Dedifferentiated amniotic fluid mesenchymal stem cell (primary cell): ENCODE measurements around the gene PTF1A.

ENCODE experiments used
- DNase-seq: peaks from one replicate; pipeline ENCODE4 v3.0.0-alpha.2; 2016; ENCODE audit errors: extremely low spot score

The PTF1A gene

DNA sequence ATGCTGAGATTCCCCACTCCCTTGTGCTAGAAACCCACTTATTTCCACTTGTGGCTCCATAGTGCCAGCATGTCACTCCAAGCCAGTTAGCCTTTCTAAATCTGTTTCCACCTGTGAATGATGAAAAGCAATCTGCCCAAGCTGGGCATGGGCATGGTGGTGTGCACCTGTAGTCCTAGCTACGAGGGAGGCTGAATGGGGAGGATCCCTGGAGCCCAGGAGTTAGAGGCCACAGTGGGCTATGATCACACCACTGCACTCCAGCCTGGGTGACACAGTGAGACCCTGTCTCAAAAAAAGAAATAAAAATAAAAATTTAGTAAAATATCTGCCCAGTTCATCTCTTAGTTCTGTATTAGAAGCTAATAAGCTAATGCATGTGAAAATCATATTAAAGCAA lies 5.0 kb upstream of the PTF1A start:
- no peak for DNase-seq

DNA sequence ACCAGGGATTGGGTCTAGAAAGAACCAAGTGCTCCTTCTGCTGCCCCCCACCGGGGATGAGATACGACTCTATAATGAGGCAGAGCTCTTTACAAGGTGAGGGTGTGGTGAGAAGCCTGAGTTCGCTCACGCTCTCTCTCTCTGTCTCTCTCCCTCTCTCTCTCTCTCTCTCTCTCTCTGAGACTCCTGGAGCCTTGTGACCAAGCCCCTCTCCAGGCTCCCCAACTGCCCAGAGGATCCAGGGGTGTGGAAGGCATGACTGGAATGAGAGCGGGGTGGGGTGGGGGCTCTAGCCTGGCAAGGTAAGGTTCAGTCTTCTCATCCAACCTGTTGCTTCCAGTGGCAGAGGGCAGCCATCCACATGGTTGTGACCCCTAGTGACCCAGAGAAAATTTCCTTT lies 3.1 kb upstream of the PTF1A start:
- no peak for DNase-seq

DNA sequence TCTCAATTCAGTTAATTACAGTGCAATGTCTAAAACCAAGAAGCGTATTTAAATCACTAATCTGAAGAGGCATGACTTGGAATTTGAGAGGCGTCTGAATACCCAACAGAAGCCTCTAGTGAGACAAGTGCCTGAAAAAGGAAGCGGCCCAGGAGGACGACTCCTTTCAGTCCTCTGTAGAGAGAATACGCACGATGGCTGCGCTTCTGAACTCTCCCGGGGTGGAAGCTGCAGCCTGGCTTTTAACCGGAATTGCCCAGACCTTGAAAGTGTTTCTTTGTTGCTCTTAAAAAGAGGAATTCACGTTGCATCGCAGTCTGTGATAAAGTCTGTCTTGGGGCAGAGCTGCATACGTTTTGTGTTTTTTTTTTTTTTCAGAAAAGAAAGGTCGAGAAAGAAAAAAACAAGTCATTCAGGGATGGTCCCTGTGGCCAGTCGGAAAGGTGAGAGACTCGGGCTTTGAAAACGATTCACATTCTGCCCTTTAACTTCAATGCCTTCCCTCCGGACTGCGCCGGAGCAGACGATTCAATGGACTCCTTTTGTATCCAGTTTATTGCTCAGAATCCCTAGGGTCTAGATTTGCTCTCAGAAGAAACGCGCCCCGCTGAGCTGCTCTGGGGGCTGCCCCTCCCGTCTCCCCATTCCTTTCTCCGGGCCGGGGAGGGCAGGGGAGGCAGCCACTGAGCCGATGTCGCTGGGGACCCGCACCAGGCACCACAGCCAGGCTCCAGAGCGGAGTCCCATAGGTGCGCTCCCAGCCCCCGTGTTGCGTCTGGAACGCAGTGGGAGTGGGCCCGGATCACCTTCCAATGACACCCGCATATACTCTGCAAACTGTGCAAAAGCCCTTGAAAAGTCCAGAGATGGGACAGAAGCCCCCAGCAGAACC lies 994 bp upstream of the PTF1A start:
- DNase-seq, result no peak

DNA sequence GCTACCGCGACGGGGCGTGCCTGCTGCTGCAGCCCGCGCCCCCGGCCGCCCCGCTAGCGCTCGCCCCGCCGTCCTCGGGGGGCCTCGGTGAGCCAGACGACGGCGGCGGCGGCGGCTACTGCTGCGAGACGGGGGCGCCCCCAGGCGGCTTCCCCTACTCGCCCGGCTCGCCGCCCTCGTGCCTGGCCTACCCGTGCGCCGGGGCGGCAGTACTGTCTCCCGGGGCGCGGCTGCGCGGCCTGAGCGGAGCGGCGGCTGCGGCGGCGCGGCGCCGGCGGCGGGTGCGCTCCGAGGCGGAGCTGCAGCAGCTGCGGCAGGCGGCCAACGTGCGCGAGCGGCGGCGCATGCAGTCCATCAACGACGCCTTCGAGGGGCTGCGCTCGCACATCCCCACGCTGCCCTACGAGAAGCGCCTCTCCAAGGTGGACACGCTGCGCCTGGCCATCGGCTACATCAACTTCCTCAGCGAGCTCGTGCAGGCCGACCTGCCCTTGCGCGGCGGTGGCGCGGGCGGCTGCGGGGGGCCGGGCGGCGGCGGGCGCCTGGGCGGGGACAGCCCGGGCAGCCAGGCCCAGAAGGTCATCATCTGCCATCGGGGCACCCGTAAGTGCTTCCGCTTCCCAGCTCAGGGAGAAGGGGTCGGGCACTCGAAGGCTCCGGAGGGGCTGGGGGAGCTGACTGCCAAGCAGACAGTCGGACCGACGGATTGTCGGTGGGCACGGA lies 761 bp downstream of the PTF1A start:
- no peak for DNase-seq

DNA sequence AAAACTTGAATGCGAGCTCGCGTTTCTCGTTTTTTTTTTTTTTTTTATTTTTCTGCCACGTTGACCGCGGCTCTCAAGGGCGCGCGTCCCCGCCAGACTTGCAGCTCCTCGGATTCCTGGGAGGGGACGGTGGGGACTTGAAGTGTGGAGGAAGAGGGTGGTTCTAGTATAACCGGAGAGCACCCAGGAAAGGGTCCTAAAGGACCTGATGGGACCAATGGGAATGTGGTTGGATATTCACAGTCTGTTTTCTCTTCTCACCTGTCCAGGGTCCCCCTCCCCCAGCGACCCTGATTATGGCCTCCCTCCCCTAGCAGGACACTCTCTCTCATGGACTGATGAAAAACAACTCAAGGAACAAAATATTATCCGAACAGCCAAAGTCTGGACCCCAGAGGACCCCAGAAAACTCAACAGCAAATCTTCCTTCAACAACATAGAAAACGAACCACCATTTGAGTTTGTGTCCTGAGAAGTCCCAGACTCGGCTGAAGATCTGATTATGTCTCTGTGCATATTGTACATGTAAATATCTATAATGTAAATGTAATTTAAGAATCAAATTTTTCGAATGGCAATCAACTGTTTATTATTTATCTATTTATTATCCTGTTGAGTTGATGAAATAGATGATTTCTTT lies 1.4 kb downstream of the PTF1A start:
- no peak for DNase-seq

DNA sequence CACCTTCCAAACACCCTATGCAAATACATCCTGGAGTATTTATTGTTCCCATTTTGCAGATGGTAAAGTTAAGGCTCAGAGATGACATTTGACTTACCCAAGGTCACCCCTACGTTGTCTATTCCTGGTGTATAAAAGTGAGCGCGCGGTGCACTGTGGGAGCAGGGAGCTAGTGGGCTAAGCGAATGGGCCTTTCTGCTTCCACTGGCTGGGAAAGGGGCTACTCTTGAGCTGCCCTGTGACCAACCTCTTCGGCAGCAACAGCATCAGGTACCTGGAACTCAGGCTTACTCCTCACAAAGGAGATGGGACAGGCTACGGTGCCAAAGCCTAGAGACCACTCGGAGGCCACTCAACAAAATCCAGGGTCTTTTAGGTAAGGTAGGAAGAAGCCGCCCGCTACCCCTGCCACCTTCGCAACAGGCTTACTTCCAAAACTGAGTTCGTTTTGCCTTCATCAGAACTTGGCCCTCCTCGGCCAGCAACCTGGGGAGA lies 2.4 kb downstream of the PTF1A start:
- no peak for DNase-seq

DNA sequence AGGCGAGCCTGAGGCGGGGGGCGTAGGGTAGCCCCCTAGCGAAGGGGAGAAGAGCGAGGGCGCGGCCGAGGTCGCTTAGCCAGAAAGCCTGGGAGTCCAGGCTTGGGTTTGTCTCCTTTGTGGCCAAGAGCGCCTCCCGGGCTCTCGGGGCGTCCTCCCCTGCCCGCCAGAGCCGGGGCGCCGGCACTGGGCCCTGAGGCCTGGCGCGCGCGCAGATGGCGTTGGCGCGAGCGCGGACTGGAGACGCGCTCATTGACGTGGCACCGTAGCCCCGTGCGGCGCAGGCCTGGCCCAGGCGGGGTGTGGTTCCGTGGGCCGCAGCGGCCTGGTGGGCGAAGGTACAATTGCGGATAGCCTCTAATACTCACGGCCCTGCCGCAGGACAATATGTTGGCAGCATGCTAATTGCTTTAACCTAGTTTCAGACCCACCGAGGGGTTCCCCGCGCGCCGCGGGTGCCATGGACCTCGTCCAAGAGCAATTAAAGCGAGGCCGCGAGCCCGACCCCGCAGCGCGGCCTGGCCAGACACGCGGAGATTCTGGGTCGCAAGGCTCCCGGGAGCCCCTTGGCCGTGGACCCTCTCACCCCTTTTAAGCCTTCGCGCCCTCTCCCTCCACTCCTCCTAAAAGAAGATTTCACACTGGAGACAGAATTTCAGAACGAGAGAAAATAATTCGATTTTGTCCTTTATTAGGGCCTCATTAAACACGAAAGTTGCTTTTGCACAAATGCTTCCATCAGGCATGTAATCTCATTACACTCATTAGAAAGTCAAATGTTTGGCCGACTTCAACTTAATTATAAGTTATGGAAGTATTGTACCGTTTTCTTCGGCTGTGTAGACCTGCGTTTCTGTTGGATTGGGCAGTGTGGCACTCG lies 3.1 kb downstream of the PTF1A start:
- DNase-seq, result no peak

DNA sequence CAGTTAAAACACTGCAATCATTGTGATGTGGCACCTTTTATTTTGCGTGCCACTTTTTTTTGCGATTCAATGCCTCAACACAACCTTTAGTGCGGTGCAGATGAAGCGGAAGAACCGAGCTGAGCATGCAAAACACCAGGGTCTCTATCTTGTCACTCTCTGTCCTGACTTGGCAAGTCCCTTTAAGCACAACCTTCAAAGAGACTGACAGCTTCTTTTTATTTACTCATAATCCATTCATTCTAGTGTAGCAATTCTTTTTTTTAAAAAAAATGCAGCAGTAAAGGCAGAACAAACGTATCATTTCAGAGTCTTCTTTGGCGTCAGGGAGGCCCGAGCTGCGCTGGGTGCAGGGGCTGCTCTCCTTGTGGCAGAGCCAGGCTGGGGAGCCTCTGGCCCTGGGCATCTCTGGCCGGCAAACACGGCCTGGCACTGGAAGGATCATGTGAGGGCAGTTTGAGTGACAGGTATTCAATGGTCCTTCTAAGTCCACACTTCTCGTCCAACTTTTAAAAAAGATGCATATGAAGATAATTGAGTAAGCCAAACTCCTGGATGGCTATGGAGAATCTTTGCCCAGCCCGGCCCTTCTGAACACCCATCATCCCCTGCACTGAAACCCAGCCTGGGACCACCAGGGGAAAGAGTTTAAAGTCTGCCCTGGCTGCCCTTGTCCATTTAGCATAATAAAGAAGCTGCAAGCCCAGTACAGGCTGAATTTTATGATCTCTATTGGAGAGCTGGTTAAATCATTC lies 3.9 kb downstream of the PTF1A start:
- no peak for DNase-seq

DNA sequence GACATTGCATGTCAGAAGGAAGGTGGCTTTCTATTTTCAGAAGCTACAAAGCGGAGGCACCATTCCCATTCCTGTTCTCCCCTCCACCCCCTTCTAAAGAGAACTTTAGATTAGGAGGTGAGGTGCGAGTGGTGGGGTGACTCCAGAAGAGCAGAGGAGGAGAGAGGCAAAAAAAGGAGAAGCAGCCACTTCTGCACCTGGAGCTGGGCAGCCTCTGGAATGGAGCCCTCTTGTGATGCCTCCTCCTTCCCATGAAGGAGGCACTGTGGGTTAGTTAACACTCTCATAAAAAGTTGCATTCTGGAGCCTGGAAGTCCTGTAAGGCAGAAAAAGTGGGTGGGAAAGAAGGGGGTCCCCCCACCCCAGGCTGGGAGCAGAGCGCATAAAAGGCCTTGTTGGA lies 4.8 kb downstream of the PTF1A start:
- DNase-seq, result no peak

DNA sequence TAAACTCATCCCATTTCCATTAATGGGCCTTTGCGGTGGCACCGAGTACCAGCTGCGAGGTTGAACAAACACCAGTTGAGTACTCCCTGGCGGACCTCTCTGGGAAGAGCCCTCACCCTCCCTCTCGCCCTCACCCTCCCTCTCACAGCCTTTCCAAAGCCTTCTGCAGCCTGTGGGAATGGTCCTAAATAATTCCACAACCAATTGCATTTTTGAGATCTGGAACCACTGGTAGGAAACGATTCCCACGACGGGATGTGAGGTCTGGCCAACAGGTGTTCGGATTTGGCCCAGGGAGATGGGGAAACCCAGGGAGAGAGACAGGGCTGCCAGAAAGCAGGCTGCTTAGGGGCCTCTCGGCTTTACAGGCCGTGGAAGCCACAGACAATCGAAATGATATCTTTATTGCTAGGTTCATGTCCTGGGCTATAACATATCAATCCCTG lies 5.3 kb downstream of the PTF1A start:
- no peak for DNase-seq

DNA sequence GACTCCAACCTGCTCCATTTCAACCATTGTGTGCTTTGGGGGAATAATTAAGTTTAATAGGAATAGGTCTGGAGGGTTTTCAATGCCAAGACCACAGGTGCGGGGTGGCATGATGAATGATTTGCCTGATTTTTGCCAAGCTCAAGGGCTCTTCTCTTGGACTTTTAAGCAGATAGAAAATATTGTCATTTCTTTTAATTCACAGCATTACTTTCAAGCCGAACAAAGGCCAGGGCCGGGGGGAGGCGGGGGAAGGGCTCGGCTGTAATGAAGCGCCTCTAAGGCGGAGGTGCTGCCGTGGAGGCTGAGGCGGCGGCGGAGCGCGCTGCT lies 6.5 kb downstream of the PTF1A start:
- DNase-seq, result no peak

DNA sequence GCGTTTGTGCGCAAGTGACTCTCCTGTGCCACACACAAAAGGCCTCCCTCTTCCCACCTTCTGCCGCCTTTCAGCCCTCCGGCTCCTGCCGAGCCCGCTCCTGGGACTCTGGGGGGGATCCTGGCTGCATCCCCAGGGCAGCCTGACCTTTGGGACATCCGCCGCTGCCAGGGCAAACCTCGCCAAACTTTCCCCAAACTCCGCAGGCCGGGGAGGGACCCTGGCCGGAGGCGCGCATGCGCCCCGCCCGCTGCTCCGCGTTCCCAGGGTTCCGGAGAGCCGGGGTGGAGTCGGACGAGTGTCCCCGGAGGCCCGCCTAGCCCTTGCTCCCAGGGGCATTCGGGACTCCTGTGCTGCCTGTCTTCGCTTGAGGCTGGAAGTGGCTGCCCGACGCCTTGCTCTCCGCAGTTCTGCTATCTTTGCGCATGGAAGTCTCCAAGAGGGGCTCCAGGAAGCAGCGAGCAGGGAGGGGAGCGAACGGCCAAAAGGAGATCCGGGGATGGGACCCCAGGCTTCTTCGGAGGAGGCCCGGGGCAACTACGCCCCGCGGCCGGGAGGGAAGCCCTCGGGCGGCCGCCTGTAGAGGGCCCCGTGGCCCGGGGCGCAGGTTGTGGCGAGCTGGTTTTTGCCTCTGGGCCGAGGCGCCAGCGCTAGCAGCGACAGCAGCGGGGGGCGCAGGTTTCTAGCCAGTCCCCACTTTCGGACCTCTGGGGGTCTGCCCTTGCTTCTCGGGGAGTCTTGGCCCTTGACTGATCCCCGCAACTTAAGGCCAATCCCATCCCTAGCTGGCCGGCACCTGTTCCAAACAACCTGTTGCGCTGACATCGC lies 7.0 kb downstream of the PTF1A start:
- no peak for DNase-seq

DNA sequence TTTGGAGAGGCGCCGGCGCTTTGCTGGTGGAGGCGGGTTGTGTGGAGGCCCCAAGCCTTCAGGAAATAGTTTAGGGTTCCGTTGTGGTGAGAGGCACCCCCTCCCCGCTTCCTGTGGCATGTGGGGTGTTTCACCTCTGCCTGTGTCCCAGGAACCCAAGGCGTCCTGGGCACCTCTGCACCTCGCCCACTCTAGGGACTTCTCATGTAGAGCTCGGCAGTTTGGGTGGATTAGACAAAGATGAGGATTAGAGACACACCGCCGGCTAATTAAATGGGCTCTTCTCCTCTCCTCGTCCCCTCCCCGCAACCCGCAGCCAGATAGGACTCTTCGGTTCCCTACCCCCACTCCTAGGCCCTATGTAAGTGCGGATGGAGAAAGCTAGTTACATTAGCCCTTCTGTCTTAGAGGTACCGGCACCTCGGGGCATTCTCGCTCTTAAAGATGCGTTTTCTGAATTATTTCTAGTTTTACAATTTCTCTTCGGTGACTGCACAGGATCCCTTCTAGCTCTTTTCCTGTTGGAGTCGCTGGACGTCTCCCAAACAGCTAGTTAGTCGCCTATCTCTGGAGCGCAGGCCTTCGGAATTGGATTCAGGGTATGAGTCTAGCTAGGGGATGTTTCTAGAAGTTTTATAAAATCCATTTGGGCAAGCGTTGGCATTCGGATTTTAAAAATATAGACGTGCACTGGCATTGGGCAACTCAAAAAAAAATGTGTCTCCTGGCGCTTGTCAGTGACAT lies 7.8 kb downstream of the PTF1A start:
- no peak for DNase-seq

DNA sequence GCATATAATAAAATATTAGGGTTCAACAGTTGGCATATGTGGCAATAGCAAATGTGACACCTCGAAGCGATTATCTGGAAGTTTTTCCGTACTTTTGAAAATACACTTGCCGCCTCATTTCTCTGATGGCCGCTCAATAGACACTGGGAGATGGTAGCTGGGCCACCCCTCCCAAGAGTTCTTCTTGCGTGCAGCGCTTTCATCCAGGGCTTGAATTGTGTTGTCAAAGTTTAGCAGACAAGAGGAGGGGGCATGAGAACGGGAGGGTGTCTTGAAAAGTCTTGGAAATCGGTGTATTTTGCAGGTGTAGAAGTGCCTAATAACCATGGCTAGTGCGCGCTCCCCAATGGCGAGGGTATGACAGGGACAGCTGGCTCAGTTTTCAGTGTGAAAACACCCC lies 8.5 kb downstream of the PTF1A start:
- DNase-seq, result no peak

DNA sequence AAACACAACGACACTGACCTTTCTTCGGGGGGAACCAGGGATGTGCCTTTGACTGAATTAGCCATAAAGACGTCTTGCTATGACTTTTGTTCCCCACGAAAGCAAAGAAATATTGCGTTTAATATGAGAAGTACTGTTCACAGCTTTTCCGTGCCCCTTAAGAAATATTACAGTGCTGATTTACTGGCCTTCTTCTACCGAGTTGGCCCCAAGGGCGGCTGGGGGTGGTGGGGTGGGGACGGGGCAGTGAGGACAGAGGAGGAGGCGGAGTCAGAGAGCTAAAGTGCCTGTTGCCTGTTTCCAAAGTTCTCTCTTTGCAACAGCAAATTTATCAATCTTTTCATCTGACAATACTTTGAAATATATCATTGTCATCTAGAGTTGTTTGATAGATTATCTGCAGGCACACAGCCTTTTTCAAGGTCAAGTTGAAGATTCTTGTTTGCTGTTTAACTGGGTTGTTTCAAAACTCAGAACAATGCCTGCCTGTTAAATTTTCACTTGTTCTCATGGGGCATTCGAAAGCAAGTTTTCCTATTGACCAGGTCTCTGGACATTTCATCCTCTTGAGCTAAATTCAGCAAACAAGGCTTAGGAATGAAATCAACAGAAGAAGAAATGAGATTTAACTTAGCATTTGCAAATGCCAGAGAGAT lies 9.0 kb downstream of the PTF1A start:
- no peak for DNase-seq

DNA sequence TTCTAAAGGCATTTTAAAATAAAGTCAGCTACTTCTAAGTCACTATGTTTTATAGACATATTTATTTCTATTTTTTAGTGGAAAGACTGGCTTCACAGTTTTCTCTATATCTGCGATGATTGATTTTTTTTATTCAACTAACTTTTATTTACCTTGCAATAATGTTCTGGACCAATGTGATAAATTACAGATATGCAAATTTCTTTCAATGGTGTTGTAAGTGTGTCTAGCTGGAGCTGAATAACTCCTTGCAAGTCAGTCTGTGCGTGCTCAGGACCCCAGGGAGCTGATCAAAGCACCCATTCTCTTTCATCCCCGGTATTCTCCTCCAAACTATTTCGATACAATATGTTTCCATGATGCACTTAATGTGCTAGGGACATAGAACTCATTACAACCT lies 9.7 kb downstream of the PTF1A start:
- DNase-seq, result no peak

DNA sequence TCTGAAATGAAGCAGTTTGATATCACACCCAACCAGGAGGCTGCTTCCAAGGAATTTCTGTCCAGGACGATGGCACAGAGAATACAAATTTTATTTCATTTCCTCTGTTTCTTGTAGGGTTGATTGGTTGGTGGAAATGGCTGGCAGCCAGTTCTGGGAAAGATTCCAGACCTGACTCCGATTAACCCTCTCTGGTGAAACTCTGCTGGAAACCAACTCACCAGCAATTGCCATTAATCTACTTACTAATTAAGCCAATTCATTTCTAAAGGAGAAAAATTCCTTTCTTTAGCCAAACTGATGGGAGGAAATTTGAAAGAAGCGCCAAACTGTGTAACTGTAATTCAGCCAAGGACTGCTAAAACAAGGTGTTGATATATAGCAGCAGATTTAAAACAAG lies 10.7 kb downstream of the PTF1A start:
- no peak for DNase-seq

DNA sequence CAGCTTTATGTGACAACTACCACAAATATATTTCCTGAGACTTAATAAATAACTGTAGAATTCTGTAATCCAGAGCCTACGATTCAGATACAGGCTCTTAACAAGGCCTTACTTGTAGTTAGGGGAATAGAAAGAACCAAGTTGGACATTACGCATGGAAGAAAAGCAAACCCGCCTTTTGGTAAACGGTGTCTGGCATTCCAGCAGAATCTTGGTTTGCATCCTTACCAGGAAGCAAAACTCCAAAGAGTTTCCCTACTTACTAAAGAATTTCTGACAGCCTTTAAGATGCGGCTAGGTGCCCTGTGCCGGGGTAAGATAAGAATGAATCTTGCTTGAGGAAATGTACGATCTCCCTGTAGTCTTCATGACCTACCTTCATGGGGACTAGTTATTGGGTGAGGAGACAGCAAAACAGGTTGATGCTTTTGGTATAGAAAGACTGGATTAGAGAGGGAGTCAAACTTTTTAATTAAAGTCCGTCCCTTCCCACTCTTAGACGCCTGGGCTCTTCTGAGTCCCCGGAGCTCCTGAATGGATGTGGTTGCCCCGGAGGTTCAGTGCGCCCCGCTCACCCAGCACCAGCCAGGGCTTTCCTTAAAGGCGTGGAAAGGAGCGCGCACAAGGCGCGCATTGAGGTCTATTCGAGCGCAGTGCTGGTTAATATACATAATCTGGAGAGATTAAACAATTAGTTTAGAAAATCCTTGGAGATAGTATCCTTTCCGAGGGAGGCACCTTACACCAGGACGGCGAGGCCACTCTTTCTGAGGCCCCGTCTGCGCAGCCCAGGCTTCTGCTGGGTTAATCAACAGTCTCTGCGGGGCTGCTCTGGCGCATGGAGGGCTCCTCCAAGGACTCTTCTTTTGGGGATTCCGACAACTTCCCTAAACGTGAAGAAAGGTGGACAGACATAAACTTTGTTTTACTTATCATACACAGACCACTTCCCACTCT lies 11.5 kb downstream of the PTF1A start:
- DNase-seq, result no peak
